Stimulated activated CD8-positive, alpha-beta memory T cell treated with anti-CD3 and anti-CD28 coated beads, Interleukin-12 subunit alpha, Interleukin-12 subunit beta, amount 100 ng/mL, for 24 hours (primary cell): ENCODE results near the gene HCFC1.

Experiments
- DNase-seq: peaks from one replicate; pipeline ENCODE4 v3.0.0-alpha.2; 2020; ENCODE audit errors: extremely low read depth

Gene HCFC1

DNA sequence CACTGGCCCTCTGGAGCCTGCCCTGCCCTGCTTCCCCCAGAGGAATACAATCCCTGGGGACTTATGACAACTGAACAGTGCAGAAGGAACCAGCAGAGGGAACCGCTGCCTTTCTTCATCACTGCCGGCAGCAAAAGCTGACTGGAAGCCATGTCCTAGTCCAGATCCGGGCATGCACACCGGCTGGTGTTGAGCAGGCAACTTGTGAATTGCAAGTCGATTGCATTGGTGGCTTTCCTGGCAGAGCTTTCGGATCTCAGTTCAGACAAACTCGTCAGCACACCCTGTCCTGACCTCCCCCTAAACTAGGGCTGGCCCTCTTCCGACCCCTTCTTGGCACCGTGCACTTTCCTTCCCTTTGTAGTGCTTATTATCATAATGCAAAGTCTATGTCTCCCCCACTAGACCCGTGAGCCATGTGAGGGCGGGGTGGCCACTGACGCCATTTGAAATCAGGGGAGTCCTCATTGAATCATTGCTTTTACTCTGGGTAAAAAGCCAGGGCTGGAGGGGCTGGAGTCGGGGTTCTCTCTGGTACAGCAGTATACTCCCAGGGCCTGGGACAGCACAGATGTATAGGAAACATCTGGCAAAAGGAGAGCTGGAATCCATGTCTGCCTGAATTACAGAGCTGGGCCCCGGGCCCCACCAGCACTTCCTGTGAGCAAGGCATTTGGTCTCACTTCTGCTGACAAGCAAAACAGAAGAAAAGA, 47.3 kb downstream of the HCFC1 start:
- no peak for DNase-seq

DNA sequence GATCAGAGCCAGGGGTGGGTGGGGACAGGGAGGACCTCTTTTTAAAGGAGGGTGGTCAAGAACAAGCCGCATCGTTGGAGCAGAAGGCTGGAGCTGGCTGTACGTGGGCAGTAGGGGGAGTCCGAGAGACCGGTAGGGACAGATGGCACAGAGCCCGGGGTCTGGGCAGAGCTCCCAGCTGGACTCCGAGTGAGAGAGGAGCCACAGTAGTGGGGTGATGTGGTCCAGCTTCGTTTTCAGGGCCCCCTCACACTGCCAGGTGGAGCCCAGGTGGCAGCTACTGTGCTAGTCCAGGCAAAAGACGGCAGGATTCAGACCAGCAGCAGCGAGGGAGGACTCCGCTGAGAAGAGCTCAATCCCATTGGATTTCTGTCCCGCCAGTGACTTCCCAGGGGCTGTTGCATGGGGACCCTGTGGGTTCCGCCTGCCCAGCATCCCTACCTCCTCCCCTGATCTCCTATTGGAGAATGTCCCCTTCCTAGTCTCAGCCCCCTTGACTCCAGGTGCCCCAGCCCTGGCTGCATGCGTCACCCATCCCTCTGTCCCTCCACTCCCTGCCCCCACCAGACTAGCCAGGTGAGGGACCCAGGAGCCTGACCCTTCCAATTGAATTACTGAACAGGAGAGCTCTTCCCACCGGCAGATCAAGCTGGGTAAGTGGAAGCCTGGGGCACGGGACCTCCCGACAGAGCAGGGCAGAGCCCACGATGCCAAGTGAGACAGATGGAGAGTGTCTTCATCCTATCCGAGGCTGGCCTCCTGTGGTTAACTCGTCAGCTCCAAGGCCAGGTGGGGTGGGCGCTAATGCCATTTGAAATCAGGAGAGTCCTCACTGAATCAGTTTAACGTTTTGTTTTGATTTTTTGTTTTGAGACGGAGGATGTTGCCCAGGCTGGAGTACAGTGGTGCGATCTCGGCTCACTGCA, 48.4 kb downstream of the HCFC1 start:
- DNase-seq, result no peak

DNA sequence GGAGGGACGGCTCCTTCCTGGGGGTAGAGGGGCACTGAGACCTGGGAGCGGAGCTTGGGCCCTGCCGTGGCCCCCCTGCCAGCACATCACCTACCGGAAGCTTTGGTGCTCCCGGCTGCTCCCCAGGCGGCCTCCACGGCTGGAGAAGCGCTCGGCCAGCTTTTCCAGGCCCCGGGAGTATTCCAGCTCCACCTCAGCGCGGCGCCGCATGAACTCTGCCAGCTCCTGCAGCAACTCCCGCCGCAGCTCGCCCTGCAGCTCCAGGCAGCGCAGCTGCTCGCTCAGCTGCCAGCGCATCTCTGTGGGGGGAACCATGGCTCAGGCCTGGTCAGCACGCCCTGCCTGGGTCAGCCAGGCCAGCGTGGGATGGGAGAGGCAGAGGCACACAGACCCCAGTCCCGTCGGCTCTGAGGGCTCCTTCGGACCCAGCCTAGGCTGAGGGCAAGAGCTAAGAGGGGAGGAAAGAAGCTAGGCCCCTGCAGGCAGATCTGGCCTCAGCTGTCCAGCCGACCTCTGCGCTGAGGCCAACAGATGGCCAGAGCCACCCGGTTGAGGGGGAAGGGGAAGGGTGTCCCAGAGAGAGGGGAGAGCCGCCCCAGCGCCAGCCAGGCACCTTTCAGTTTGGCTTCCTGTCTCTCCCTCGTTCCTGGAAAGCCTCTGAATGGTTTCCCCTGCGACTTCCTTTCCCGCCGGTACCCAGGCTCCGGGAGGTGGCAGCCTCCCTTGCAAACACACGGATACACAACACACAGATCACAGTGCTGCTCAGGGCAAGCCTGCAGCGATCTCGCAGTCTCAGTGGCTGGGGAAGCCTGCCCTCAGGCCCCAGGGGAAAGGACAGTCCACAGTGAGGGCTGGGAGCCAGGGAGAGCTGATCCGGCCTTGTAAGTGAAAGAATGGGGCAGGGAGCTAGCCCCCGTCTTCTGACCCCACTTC, 49.8 kb downstream of the HCFC1 start:
- no peak for DNase-seq

DNA sequence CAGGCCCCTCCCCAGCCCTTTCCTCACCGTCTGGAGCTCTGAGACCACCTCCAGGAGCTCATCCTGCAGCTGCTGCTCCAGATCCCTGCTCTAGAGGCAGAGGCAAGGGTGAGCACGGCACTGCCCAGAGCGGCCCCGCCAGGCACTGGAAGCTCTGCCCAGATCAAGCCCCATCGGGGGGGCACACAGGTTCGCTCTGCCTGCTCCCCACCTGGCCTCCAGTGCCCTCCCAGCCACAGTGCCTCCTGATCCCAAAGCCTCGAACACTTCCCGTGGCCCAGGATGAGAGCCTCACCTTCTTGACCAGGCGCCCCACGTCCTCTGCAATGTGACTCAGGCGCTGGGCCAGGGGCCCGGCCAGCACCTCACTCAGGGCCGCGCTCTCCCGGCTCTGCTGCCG, 50.5 kb downstream of the HCFC1 start:
- DNase-seq, result no peak

DNA sequence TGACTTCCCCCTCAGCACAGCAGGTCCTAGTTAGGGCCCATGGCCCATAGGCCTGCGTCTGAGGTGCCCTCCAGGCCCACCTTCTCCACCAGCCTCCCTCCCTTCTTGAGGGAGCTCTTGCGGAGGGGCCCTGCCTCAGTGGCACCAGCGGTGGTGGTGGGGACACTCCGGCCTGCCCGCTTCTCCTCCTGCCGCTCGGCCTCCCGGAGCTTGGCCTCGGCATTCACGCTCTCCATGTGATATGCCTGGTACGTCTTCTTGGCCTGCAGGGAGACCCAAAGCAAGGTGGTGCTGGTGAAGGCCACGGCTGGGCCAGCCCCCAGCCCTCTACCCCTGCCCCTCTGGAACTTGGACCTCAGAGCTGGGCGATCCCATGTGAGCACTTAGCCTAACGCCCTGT, 51.1 kb downstream of the HCFC1 start:
- no peak for DNase-seq

DNA sequence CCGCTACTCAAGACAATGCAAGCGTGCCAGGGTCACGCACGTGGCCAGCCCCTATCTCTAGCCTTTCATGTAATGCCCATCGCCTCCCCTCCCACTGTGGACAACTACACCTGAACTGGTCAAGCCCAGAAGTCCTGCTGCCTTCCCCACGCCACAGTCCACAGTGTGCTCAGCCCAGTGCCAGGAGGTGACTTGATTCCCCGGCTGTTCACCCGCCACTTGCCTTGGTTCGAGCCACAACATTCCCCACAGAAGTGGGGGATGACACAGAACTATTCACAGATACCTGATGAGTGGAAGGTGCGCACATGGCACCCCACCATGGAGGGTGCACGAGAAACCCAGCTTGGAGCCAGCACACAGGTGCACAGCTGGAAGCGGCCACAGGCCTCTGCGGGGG, 52.3 kb downstream of the HCFC1 start:
- no peak for DNase-seq

DNA sequence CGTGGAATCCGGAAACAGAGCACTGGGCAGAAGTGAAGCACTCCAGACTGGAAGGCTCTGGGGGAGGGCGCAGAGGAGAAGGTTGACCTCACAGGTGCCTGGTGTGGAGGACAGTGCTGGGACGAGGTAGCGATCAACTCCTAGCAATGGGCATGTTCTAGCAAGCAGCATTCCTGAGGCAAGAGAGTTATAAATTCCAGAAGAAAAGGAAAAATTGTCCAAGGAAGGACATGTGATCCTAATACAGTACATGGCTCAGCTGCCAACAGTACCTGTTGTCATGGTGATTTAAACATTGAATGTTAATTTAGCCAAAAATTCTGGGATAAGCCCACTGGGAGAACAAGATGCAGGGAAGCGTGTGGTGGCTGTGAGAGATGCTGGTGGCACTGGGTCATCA, 53.7 kb downstream of the HCFC1 start:
- no peak for DNase-seq

DNA sequence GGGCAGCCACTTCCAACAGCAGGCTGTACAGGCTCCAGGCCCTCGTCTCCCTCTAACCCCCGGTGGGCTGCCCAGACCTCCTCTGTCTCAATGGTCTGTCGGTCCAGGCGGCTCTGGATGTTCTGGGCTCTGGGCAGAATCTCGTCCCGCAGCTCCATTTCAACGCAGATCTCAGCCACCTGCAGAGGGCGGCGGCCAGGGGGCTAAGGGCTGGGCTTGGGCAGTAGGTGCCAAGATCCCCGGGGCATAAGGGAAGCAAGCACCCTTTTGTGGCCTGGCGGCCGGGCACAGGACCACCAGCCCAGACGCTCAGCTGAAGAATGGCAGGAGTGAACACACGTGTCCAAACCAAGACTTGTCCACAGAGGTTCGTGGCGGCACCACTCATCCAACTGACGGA, 57.9 kb downstream of the HCFC1 start:
- DNase-seq, result no peak

DNA sequence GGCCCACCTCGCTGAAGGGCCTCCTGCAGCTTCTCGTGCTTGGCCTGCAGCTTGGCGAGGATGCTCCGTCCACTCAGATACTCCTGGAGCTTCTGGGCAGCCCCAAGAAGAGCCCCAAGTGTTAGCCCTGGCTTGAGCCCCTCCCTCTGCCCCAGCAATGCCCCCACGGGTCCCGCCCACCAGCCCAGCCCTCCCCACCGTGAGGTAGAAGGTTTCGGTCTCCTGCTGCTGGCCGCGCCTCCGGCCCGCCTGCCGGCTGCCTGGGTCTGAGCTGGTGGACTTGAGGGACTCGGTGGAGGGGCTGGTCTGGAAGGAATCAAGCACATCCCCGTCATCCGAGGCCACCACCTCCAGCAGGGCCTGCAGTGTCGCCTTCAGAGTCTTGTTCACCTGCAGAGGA, 58.4 kb downstream of the HCFC1 start:
- no peak for DNase-seq

DNA sequence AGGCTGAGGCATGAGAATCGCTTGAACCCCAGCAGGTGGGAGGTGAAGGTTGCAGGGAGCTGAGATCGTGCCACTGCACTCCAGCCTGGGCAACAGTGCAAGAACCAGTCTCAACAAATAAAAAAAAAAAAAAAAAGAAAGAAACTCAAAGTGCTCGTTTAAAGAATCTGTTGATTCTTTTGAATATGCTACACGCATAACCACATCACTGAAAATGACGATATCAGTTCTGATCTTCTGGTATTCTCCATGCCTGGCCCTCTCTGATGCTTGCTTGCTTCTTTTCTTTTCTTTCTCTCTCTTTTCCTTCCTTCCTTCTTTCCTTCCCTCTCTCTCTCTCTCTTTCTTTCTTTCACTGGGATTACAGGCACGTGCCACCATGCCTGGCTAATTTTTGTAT, 59.8 kb downstream of the HCFC1 start:
- DNase-seq, result no peak

DNA sequence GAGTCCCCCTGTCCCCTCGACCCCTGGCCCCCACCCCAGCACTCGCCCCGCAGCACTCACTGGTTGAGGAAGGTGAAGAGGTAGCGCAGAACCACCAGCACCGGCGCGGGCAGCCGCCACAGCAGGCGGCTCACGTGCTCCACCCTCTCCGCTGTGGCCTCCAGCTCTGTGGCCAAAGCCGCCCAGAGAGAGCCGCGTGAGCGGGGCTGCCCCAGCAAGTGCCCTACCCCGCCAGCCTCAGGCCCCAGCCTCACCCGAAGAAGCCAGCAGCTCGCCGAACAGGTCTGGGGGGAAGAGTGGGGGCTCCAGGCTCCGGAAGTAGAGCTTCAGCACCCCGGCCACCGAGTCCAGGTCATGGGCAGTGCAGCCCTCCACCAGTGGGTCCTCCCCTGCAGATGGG, 61.2 kb downstream of the HCFC1 start:
- no peak for DNase-seq

DNA sequence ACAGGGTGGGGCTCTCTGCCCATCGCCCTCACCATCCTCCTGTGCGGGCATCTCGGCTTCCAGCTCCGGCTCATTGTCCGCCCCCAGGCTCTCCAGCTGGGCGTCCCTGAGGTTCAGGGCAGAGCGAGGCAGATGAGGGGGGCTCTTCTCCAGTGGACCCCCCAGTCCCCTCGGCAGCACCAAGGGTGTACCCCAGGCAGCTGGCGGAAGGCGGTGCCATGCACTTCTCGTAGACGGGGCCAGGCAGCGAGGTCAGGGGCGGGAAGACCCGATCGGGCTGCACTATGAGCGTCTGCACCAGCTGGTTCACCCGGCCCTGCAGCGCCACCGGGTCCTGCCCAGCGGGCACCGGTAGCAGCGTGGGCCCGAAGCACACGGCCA, 61.6 kb downstream of the HCFC1 start:
- no peak for DNase-seq

DNA sequence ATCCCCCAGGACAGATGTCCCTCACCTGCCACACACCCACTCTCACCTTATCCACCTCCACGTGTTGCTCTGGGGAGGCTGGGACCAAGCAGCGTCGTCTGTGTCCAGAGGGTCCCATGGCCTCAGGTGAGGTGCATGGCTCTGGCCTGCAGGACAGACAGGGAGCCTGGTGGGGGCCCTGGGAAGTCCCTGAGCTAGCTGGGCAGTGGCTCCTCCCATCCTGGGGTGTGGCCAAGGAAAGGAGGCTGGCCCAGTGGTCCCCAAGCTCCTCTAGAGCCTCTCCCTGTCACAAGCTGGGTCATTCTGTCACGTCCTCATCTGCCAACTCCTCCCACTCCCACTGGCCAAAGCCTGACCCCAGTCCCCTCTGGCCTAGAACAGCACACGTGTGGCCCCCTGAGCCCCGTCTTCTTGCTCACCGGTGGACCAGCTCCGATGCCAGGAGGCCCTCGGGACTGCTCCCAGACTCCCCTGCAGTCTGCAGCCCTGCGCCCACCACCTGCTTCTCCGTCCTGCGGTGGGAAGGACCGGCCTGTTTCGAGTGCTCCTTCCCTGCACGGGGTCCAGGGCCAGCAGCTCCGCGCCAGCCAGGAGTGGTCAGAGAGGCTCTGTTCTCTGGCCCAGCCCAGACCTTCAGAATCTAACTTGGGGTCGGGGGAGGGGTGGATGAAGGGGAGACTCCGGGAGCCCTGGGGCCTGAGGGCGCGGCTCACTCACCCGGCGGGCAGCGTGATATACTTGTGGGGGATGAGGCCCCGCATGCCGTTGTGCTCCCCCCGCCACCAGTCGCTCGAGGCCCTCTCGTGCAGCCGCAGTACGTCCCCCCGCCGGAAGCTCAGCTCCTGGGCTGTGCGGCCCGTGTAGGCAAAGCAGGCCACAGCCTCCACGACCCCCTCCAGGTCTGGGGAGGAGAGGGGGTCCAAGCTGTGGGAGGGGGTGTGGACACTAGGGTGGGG, 62.3 kb downstream of the HCFC1 start:
- no peak for DNase-seq

DNA sequence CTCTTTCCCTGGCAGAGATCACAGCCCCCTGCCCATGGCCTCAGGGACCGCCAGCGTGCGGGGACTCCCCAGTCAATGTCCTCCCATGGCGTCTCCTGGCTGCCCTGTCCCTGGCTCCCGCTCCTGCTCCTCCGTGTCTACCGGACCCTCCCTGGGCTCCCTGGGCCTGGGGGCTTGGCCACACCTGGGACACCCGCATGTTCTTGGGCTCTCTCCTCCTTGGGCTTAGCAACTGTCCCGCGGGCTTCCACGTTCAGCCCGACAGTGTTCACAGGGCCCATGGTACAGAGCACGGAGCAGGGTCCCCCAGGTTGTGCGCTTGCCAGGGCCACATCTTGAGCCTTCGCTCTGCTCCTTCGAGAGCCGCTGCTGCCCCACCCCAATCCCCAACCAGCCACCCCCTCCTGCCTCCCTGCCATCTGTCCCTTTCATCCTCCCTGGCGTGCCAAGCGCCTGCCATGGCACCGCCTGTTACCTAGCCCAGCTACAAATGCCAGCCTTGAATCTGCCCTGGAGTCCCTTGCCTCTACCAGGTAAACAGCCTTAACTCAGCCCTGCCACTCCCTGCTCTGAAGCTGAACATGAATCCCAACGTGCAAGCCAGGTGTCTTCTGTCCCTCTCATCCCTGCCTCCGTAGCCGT, 63.3 kb downstream of the HCFC1 start:
- no peak for DNase-seq

DNA sequence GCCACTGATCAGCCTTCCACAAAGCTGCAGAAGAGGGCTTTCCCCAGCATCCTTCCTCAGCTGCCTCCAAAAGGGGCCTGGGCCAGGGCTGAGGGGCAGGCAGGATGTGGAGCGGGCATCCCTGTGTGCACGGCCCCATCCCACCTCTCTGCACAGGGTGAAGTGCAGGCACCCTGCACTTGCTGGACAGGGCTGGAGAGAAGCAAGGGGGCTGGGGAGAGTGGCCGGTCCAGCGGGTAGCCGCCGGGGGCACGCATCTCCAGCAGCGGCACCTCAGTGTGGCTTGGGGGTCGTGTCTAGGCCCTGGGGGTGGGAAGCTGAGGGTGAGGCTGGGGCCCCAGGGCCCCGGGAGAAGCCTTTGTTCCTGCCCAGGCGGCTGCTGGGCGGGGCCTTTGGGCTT, 64.2 kb downstream of the HCFC1 start:
- DNase-seq, result no peak

DNA sequence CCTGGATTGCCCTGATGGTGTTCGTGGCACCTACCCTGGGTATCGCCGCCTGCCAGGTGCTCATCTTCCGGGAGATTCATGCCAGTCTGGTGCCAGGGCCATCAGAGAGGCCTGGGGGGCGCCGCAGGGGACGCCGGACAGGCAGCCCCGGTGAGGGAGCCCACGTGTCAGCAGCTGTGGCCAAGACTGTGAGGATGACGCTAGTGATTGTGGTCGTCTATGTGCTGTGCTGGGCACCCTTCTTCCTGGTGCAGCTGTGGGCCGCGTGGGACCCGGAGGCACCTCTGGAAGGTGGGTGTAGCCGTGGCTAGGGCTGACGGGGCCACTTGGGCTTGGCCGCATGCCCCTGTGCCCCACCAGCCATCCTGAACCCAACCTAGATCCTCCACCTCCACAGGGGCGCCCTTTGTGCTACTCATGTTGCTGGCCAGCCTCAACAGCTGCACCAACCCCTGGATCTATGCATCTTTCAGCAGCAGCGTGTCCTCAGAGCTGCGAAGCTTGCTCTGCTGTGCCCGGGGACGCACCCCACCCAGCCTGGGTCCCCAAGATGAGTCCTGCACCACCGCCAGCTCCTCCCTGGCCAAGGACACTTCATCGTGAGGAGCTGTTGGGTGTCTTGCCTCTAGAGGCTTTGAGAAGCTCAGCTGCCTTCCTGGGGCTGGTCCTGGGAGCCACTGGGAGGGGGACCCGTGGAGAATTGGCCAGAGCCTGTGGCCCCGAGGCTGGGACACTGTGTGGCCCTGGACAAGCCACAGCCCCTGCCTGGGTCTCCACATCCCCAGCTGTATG, 65.3 kb downstream of the HCFC1 start:
- DNase-seq, result no peak

DNA sequence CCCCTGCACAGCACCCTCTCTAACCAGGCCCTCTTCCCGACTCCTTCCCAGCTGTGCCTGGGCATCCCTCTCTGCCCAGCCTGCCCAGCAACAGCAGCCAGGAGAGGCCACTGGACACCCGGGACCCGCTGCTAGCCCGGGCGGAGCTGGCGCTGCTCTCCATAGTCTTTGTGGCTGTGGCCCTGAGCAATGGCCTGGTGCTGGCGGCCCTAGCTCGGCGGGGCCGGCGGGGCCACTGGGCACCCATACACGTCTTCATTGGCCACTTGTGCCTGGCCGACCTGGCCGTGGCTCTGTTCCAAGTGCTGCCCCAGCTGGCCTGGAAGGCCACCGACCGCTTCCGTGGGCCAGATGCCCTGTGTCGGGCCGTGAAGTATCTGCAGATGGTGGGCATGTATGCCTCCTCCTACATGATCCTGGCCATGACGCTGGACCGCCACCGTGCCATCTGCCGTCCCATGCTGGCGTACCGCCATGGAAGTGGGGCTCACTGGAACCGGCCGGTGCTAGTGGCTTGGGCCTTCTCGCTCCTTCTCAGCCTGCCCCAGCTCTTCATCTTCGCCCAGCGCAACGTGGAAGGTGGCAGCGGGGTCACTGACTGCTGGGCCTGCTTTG, 66.0 kb downstream of the HCFC1 start:
- DNase-seq, result no peak

DNA sequence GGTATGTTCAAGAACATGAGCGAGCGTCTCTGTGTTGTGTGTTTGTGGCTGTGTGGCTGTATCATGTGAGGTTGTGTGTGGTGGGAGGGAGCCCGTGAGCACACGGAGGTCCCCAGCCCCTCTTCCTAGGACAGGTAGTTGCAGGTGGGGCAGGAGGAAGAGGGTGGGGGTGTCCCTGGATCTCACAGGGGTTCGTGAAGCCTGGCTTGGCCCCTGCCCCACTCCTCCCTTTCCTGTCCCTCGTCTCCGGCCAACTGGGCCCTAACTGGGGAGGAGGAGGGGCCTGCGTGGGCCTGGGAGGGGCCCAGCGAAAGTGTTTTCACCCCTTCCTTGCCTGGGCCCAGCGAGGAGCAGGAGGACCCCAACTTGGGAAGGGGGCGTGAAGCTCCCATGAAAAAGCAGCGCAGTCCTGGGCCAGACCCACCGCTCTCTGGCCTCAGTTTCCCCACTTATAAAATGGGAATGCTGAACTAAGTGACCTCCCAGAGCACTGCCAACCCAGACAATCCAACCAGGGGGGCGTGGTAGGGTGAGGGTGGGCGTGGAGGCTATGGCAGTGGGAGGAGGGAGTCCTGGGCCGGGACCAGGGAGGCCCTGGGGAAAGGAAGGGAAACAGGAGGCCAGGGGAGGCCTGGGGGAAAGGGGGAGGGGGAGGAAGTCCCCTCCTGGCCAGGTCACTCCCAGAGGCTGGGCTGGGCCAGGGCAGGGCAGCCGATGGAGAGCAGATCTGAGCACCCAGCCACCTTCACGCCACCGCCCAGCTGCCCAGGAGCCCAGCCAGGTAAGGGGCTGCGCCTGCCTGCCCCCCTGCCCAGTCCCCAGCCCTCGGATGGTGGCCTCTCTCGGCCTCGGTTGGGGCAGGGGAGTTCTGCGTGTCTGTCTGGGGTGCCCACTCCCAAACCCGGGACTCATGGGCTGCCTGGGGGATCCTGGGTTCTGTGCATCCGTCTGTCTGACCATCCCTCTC, 67.3 kb downstream of the HCFC1 start, which contains the start of gene AVPR2:
Gene AVPR2 (plus strand): TSS at position 683 of the 967 bp plus-strand sequence. CDS start 473 bp downstream, outside the sequence.
- no peak for DNase-seq
